ENCODE measurements around the gene ITGBL1. TPM values are rescaled to one million over a fixed set of nuclear protein-coding genes. Genes with fewer than 3 reads are reported as not detected.

The ITGBL1 gene
- total and polyA plus RNA-seq, 2 donors (not counting 3 experiments of a cell fraction or from before 2014, with no cell fraction given): 4.6 to 8.8 TPM

GRCh38 chr13:101690871-101691270, 238.4 kb downstream of the ITGBL1 start:
- H3K4me1 ChIP-seq (ENCODE audit: control insufficient read depth, extremely low read depth, insufficient read depth, low read length): no peaks in the 10 kb centered on the region
- H3K27me3 ChIP-seq (ENCODE audit: control insufficient read depth in 2 of 2, insufficient read depth in 2 of 2, low read length in 2 of 2): no peaks in the 10 kb centered on the region
- dilution Hi-C loops (cut with MboI; ENCODE audit: extremely low pct_ligation_motif_present, low sequenced_read_pairs) (no loop called here), intact Hi-C loops (cut with micrococcal nuclease) (no loop called here)
- no peak overlapping the region for H3K4me2 ChIP-seq (ENCODE audit: insufficient read depth, low read length)
- no peaks in the 10 kb centered on the region for H3K9me3 ChIP-seq (replicated peaks; ENCODE audit: control insufficient read depth, insufficient read depth, low read length)
- H3K36me3 ChIP-seq (ENCODE audit: control insufficient read depth in 2 of 2, extremely low read depth in 1 of 2, insufficient read depth in 2 of 2, low read length in 2 of 2): no peaks in the 10 kb centered on the region
- H3K9me1 ChIP-seq (replicated peaks; ENCODE audit: control insufficient read depth, extremely low read depth, insufficient read depth, low read length): no peaks in the 10 kb centered on the region
- H3K79me2 ChIP-seq (ENCODE audit: control insufficient read depth, insufficient read depth, low read length): no peaks in the 10 kb centered on the region
- no peaks in the 10 kb centered on the region for H4K20me1 ChIP-seq (replicated peaks; ENCODE audit: control insufficient read depth, extremely low read depth, insufficient read depth, low read length)
- FAIRE-seq: no peak
- CTCF ChIA-PET: interaction anchor here (1.4 kb wide), 1 partner anchor 29 kb away, joined by 3 read pairs; no protein-coding TSS in a partner anchor
- DNase-seq (ENCODE audit: low read depth, low spot score): no peak
- no peak overlapping the region for H3K9ac ChIP-seq (replicated peaks; ENCODE audit: extremely low read depth, insufficient read depth, low read length)
- TF ChIP-seq GATA2 (IDR thresholded peaks at IDR 0.05; ENCODE audit: insufficient read depth, insufficient read length, low read depth, low read length) (no peak), CTCF (IDR thresholded peaks at IDR 0.05; ENCODE audit: extremely low read depth in 1 of 2, insufficient read depth in 1 of 2, low read depth in 1 of 2, low read length in 2 of 2) (no peak), POLR2AphosphoS5 (IDR thresholded peaks at IDR 0.05; ENCODE audit: insufficient read depth, low read depth, low read length) (no peak), FOS (IDR thresholded peaks at IDR 0.05; ENCODE audit: borderline replicate concordance, insufficient read depth, low read length) (no peak), MAX (IDR thresholded peaks at IDR 0.05; ENCODE audit: insufficient read depth, insufficient read length) (no peak), JUN (IDR thresholded peaks at IDR 0.05; ENCODE audit: borderline replicate concordance, insufficient read depth, insufficient read length, low read depth) (no peak), POLR2A (IDR thresholded peaks at IDR 0.05; ENCODE audit: low read depth, low read length) (no peak), EZH2 (IDR thresholded peaks at IDR 0.05; ENCODE audit: borderline replicate concordance, low read depth, low read length, severe bottlenecking) (no peak), MYC (IDR thresholded peaks at IDR 0.05; ENCODE audit: low read depth, low read length) (no peak)
- POLR2A ChIA-PET: no interaction called here
- H2AFZ ChIP-seq (ENCODE audit: low read depth, low read length): no peak overlapping the region
- BruUV-seq (replicated peaks): no TSS peak
- H3K4me3 ChIP-seq (replicated peaks in 1 of 3; ENCODE audit: insufficient read depth in 1 of 3, low read depth in 1 of 3, low read length in 3 of 3): no peak overlapping the region
- H3K27ac ChIP-seq (ENCODE audit: insufficient read depth, low read depth, low read length): no peak overlapping the region

All from endothelial cell of umbilical vein (primary cell).